ENCODE data around the gene GAS1. TPM values are rescaled to one million over a fixed set of nuclear protein-coding genes. Genes with fewer than 3 reads are reported as not detected.

Gene GAS1
- total and polyA plus RNA-seq, 2 of the 8 experiments (the other 6 are each of a cell fraction or from before 2014, with no cell fraction given), result 2.8 to 5.7 TPM

- DNase-seq (ENCODE audit: low read depth in 1 of 2, low spot score in 2 of 2), result no peak
- Histone ChIP-seq H2AK5ac (ENCODE audit: low read depth, low read length) (no peak overlapping the region), H3K23ac (ENCODE audit: insufficient read length) (no peak overlapping the region), H3K4ac (replicated peaks; ENCODE audit: insufficient read length, low read depth, low read length) (no peak overlapping the region), H3K18ac (ENCODE audit: extremely low read depth, low read length) (no peak overlapping the region), H3K79me2 (ENCODE audit: control insufficient read depth in 1 of 2, insufficient read depth in 2 of 2, low read length in 2 of 2) (no peaks in the 10 kb centered on the region), H3K27me3 (replicated peaks in 1 of 4; ENCODE audit: control insufficient read depth in 3 of 4, extremely low read depth in 1 of 4, insufficient read depth in 3 of 4, low read length in 3 of 4) (no peaks in the 10 kb centered on the region; a peak in 1 of 7 replicates), H4K91ac (replicated peaks; ENCODE audit: insufficient read length, low read length) (no peak overlapping the region), H3K14ac (ENCODE audit: insufficient read length) (no peak overlapping the region), H2BK120ac (replicated peaks; ENCODE audit: low read depth, low read length) (no peak overlapping the region), H3K4me2 (ENCODE audit: insufficient read depth in 1 of 2, low read depth in 2 of 2, low read length in 2 of 2) (no peak overlapping the region), H4K8ac (ENCODE audit: extremely low read depth, insufficient read depth, low read length) (no peak overlapping the region), H3K23me2 (ENCODE audit: low read depth, low read length) (no peaks in the 10 kb centered on the region), H3K56ac (replicated peaks; ENCODE audit: insufficient read length, low read depth, low read length) (no peak overlapping the region), H3K9ac (replicated peaks in 1 of 4; ENCODE audit: extremely low read depth in 1 of 4, low read depth in 3 of 4, low read length in 3 of 4) (no peak overlapping the region), H3K27ac (ENCODE audit: low read depth, low read length) (no peak overlapping the region), H3K79me1 (ENCODE audit: low read depth, low read length) (no peaks in the 10 kb centered on the region), H2BK15ac (ENCODE audit: low read length) (no peak overlapping the region), H2AFZ (ENCODE audit: low read length) (peak overlapping the region; percentile 46; the same call in 1 of the 2 replicates), H2BK12ac (ENCODE audit: low read depth, low read length) (no peak overlapping the region), H3K4me1 (replicated peaks in 1 of 4; ENCODE audit: control insufficient read depth in 3 of 4, insufficient read depth in 4 of 4, low read length in 3 of 4) (no peaks in the 10 kb centered on the region), H3K4me3 (ENCODE audit: extremely low read depth in 1 of 4, insufficient read depth in 2 of 4, low read depth in 3 of 4, low read length in 4 of 4) (no peak overlapping the region), H2BK5ac (ENCODE audit: low read depth, low read length) (no peak overlapping the region), H3K9me3 (ENCODE audit: insufficient read depth in 2 of 2, low read depth in 1 of 2, low read length in 1 of 2) (no peaks in the 10 kb centered on the region), H4K5ac (ENCODE audit: insufficient read length, low read depth, low read length) (no peak overlapping the region), H3K36me3 (ENCODE audit: control insufficient read depth in 2 of 4, insufficient read depth in 4 of 4, low read length in 3 of 4) (no peaks in the 10 kb centered on the region), H2BK20ac (ENCODE audit: low read length) (no peak overlapping the region), H4K20me1 (replicated peaks in 1 of 2; ENCODE audit: control insufficient read depth in 1 of 2, insufficient read depth in 2 of 2, low read length in 2 of 2) (no peaks in the 10 kb centered on the region)
- WGBS, 2 experiments (ENCODE audit: extremely low coverage in 1 of 2, insufficient coverage in 1 of 2, insufficient read length in 1 of 2, insufficient replicate concordance in 2 of 2, low coverage in 1 of 2, low lambda C conversion rate in 2 of 2, missing lambda C conversion rate in 1 of 2), result 92% methylated on average over 6 of the region's 6 CpGs; no CpG with 5 or more reads in 1 of the 2 experiments
- POLR2A ChIA-PET (ENCODE audit: partially characterized antibody), result no interaction called here
- CTCF ChIA-PET (ENCODE audit: partially characterized antibody), result interaction anchor here (1.3 to 3.4 kb wide), 2 partner anchors 12 to 383 kb away, joined by 3 to 20 read pairs; no protein-coding TSS in a partner anchor
- no peak for FAIRE-seq
- TF ChIP-seq EZH2 (IDR thresholded peaks at IDR 0.05; ENCODE audit: low read depth, low read length, severe bottlenecking) (no peak), CTBP2 (IDR thresholded peaks at IDR 0.05; ENCODE audit: borderline replicate concordance, insufficient read depth, insufficient read length, low read length) (no peak), POU5F1 (IDR thresholded peaks at IDR 0.05; ENCODE audit: low read depth, low read length) (no peak), SP1 (IDR thresholded peaks at IDR 0.05; ENCODE audit: low read depth, low read length) (no peak)
Observed at GRCh38 chr9:86960938-86961337, 13.6 kb upstream of the GAS1 start.
